ENCODE data around the gene CCL4. TPM values are rescaled to one million over a fixed set of nuclear protein-coding genes. Genes with fewer than 3 reads are reported as not detected.

Gene CCL4
- total and polyA plus RNA-seq, 2 experiments from 2014 or later, result not detected

- TF ChIP-seq, protein P1, sequence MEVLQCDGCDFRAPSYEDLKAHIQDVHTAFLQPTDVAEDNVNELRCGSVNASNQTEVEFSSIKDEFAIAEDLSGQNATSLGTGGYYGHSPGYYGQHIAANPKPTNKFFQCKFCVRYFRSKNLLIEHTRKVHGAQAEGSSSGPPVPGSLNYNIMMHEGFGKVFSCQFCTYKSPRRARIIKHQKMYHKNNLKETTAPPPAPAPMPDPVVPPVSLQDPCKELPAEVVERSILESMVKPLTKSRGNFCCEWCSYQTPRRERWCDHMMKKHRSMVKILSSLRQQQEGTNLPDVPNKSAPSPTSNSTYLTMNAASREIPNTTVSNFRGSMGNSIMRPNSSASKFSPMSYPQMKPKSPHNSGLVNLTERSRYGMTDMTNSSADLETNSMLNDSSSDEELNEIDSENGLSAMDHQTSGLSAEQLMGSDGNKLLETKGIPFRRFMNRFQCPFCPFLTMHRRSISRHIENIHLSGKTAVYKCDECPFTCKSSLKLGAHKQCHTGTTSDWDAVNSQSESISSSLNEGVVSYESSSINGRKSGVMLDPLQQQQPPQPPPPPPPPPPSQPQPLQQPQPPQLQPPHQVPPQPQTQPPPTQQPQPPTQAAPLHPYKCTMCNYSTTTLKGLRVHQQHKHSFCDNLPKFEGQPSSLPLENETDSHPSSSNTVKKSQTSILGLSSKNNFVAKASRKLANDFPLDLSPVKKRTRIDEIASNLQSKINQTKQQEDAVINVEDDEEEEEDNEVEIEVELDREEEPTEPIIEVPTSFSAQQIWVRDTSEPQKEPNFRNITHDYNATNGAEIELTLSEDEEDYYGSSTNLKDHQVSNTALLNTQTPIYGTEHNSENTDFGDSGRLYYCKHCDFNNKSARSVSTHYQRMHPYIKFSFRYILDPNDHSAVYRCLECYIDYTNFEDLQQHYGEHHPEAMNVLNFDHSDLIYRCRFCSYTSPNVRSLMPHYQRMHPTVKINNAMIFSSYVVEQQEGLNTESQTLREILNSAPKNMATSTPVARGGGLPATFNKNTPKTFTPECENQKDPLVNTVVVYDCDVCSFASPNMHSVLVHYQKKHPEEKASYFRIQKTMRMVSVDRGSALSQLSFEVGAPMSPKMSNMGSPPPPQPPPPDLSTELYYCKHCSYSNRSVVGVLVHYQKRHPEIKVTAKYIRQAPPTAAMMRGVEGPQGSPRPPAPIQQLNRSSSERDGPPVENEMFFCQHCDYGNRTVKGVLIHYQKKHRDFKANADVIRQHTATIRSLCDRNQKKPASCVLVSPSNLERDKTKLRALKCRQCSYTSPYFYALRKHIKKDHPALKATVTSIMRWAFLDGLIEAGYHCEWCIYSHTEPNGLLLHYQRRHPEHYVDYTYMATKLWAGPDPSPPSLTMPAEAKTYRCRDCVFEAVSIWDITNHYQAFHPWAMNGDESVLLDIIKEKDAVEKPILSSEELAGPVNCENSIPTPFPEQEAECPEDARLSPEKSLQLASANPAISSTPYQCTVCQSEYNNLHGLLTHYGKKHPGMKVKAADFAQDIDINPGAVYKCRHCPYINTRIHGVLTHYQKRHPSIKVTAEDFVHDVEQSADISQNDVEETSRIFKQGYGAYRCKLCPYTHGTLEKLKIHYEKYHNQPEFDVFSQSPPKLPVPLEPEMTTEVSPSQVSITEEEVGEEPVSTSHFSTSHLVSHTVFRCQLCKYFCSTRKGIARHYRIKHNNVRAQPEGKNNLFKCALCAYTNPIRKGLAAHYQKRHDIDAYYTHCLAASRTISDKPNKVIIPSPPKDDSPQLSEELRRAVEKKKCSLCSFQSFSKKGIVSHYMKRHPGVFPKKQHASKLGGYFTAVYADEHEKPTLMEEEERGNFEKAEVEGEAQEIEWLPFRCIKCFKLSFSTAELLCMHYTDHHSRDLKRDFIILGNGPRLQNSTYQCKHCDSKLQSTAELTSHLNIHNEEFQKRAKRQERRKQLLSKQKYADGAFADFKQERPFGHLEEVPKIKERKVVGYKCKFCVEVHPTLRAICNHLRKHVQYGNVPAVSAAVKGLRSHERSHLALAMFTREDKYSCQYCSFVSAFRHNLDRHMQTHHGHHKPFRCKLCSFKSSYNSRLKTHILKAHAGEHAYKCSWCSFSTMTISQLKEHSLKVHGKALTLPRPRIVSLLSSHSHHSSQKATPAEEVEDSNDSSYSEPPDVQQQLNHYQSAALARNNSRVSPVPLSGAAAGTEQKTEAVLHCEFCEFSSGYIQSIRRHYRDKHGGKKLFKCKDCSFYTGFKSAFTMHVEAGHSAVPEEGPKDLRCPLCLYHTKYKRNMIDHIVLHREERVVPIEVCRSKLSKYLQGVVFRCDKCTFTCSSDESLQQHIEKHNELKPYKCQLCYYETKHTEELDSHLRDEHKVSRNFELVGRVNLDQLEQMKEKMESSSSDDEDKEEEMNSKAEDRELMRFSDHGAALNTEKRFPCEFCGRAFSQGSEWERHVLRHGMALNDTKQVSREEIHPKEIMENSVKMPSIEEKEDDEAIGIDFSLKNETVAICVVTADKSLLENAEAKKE (CRISPR knock-in tag; IDR thresholded peaks at IDR 0.05), result no peak
- TF ChIP-seq ETS1 (IDR thresholded peaks at IDR 0.05), result no peak
- no peak for TF ChIP-seq EZH2phosphoT487 (IDR thresholded peaks at IDR 0.05; ENCODE audit: unreplicated experiment)
- TF ChIP-seq, protein P2, sequence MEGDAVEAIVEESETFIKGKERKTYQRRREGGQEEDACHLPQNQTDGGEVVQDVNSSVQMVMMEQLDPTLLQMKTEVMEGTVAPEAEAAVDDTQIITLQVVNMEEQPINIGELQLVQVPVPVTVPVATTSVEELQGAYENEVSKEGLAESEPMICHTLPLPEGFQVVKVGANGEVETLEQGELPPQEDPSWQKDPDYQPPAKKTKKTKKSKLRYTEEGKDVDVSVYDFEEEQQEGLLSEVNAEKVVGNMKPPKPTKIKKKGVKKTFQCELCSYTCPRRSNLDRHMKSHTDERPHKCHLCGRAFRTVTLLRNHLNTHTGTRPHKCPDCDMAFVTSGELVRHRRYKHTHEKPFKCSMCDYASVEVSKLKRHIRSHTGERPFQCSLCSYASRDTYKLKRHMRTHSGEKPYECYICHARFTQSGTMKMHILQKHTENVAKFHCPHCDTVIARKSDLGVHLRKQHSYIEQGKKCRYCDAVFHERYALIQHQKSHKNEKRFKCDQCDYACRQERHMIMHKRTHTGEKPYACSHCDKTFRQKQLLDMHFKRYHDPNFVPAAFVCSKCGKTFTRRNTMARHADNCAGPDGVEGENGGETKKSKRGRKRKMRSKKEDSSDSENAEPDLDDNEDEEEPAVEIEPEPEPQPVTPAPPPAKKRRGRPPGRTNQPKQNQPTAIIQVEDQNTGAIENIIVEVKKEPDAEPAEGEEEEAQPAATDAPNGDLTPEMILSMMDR (conservative IDR thresholded peaks at IDR 0.05; ENCODE audit: low read depth in 2 of 2), result no peak
- no peak for TF ChIP-seq EZH2 (IDR thresholded peaks at IDR 0.05; ENCODE audit: low read depth, unreplicated experiment)
- TF ChIP-seq POLR2AphosphoS5 (IDR thresholded peaks at IDR 0.05; ENCODE audit: low read depth), result no peak
- no peak for TF ChIP-seq JUNB (IDR thresholded peaks at IDR 0.05; ENCODE audit: unreplicated experiment)
- no peak for TF ChIP-seq ZNF114 (CRISPR knock-in tag; IDR thresholded peaks at IDR 0.05)
Measured at GRCh38 chr17:36094232-36094631, 9.4 kb upstream of the CCL4 start (continued).
